Natural killer cell (primary cell): Measurements from ENCODE around the gene RPAIN. TPM values are rescaled to one million over a fixed set of nuclear protein-coding genes. Genes with fewer than 3 reads are reported as not detected.

Source experiments
- ATAC-seq, 3 donors: fragments of 150-1000 bp in 2 of 3; fragments of 200-7000 bp in 1 of 3; cut with Tn5 transposase; 1 replicate in 1 of 3; 2 replicates in 2 of 3; pipeline ENCODE4 v1.10.0; 2021; ENCODE audit warnings: mild to moderate bottlenecking in 2 of 3, moderate library complexity in 2 of 3
- DNase-seq, 2 donors: peaks; one replicate each; pipeline versions ENCODE4 v3.0.0 to v3.0.0-alpha.2; 2013 to 2021; ENCODE audit warnings: mixed read lengths in 1 of 2
- H3K27ac ChIP-seq: one replicate; pipeline ENCODE4 v1.5.1; 2013; ENCODE audit warnings: mild to moderate bottlenecking, low read length
- H3K27me3 ChIP-seq: one replicate; pipeline ENCODE4 v1.6.1; 2013; ENCODE audit warnings: low read length; ENCODE audit not compliant: control insufficient read depth, insufficient read depth
- H3K36me3 ChIP-seq: one replicate; pipeline ENCODE4 v1.6.1; 2013; ENCODE audit warnings: low read length; ENCODE audit not compliant: control insufficient read depth, insufficient read depth
- H3K4me1 ChIP-seq: one replicate; pipeline ENCODE4 v1.6.1; 2013; ENCODE audit warnings: low read length; ENCODE audit not compliant: control insufficient read depth, insufficient read depth
- H3K4me3 ChIP-seq: one replicate; pipeline ENCODE4 v1.5.1; 2013; ENCODE audit warnings: low read length
- H3K9me3 ChIP-seq: one replicate; pipeline ENCODE4 v1.6.1; 2013; ENCODE audit warnings: low read length; ENCODE audit not compliant: control insufficient read depth, insufficient read depth
- H3K27ac Mint-ChIP-seq, 2 donors: one replicate each; pipeline ENCODE4 v1.8.0; 2022; ENCODE audit warnings: mild to moderate bottlenecking in 2 of 2, mixed read lengths in 2 of 2, moderate library complexity in 1 of 2
- H3K27me3 Mint-ChIP-seq, 2 donors: one replicate each; pipeline ENCODE4 v1.8.0; 2022; ENCODE audit warnings: low read depth in 2 of 2, mixed read lengths in 2 of 2
- H3K36me3 Mint-ChIP-seq: one replicate; pipeline ENCODE4 v1.8.0; 2022; ENCODE audit warnings: mixed read lengths
- H3K4me1 Mint-ChIP-seq, 2 donors: one replicate each; pipeline ENCODE4 v1.8.0; 2022; ENCODE audit warnings: mixed read lengths in 2 of 2
- H3K4me3 Mint-ChIP-seq: one replicate; pipeline ENCODE4 v1.8.0; 2022; ENCODE audit warnings: mild to moderate bottlenecking, moderate library complexity, mixed read lengths
- H3K9me3 Mint-ChIP-seq, 2 donors: one replicate each; pipeline ENCODE4 v1.8.0; 2022; ENCODE audit warnings: mixed read lengths in 2 of 2
- WGBS: methylation state at CpG from one replicate; pipeline ENCODE4 v1.1.7; 2013; ENCODE audit warnings: missing lambda C conversion rate; ENCODE audit not compliant: insufficient coverage; 5-methylcytosine and 5-hydroxymethylcytosine counted together
- intact Hi-C: fragments of 100-400 bp; cut with micrococcal nuclease; formaldehyde crosslinking; loops from one replicate; pipeline ENCODE4 v1.14.2; 2022
- total RNA-seq, 4 donors: library from RNA; stranded (reverse); fragments of 120-200 nt in 1 of 4; gene quantifications; one replicate each; pipeline versions ENCODE4 v1.2.3 to v1.2.4, GENCODE V29; 2013 to 2022
- TF ChIP-seq, protein P1 (sequence below): fragments of 200-600 bp; IDR thresholded peaks from one replicate; pipeline ENCODE4 v1.8.0; 2022; ENCODE audit warnings: antibody characterized with exemption

The RPAIN gene
- total RNA-seq, 3 donors from 2014 or later (not counting 1 experiment from before 2014, with no cell fraction given), result 61.8 to 87.7 (median 74.4) TPM

DNA sequence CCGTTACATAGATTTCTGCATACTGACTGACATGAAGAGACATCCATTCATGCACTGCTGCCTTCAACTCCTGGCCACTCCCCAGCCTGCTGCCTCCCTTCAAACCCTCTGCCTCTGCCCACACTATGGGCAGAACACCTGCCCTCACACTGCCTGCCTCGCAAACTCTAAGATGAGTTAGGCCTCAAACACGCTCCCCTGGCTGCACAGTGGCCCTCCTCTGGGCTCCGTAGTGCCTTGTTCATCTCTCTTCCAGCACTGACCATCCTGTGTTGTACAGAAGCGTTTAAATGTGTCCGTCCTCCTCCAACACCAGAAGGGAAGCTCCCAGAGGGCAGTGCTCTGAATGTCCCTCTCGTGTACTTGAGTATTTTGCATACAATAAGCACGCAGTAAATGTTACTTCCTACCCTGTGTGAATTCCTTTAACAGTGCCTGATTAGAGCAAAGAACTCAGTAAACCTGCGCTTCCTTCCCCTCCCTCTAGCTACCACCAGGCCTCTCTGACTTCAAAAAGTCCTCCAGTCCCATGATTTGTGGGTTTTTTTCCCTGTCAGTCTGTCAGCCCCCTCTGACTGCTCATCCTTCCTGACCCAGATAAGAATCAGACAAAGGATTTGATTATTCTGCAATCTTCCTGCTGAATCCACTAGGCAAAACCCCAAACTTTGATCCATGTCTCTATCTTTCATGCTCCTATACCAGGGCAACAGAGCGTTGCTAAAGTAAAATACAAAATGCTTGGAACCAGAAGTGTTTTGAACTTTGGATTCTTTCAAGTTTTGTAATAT is 44.9 kb downstream of the RPAIN start:
- no peaks in the 10 kb centered on the region for H3K36me3 Mint-ChIP-seq
- Histone ChIP-seq H3K27me3 (no peaks in the 10 kb centered on the region), H3K4me1 (peaks cover 22% of the 10 kb centered on the region), H3K27ac (no peak overlapping the region), H3K4me3 (no peak overlapping the region), H3K9me3 (no peaks in the 10 kb centered on the region), H3K36me3 (peaks cover 3% of the 10 kb centered on the region)
- H3K27ac Mint-ChIP-seq, result peak overlapping the region in 1 of 2 donors; percentile 2
- H3K4me3 Mint-ChIP-seq, result no peak overlapping the region
- ATAC-seq, result no peak
- H3K4me1 Mint-ChIP-seq, result peaks cover 30 to 38% of the 10 kb centered on the region in 2 donors
- no peaks in the 10 kb centered on the region for H3K27me3 Mint-ChIP-seq
- no peak for DNase-seq
- no peaks in the 10 kb centered on the region for H3K9me3 Mint-ChIP-seq
- intact Hi-C loops, result no loop called here
- WGBS, result 93% methylated on average over 9 of the region's 10 CpGs
- TF ChIP-seq, protein P1, sequence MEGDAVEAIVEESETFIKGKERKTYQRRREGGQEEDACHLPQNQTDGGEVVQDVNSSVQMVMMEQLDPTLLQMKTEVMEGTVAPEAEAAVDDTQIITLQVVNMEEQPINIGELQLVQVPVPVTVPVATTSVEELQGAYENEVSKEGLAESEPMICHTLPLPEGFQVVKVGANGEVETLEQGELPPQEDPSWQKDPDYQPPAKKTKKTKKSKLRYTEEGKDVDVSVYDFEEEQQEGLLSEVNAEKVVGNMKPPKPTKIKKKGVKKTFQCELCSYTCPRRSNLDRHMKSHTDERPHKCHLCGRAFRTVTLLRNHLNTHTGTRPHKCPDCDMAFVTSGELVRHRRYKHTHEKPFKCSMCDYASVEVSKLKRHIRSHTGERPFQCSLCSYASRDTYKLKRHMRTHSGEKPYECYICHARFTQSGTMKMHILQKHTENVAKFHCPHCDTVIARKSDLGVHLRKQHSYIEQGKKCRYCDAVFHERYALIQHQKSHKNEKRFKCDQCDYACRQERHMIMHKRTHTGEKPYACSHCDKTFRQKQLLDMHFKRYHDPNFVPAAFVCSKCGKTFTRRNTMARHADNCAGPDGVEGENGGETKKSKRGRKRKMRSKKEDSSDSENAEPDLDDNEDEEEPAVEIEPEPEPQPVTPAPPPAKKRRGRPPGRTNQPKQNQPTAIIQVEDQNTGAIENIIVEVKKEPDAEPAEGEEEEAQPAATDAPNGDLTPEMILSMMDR, result no peak

DNA sequence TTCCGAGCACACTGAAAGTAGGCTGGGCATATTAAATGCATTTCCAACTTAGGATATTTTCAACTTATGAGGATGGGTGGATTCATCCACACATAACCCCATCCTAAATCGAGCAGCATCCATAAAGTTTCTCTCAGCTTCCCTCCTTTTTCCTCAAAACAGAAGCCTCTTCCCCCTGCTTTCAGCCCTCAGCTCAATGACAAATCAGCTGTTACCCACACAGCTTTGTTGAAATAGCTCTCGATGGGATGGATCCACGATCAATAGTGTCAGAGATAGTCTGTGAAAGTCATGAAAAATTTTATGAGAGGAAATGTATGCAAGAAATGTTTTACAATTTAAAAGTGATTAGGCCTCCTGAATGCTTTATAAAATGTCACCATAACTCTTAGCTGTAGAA is 46.3 kb downstream of the RPAIN start:
- no peak overlapping the region for H3K4me3 ChIP-seq
- Mint-ChIP-seq H3K27me3 (no peaks in the 10 kb centered on the region), H3K9me3 (no peaks in the 10 kb centered on the region), H3K4me3 (no peak overlapping the region), H3K4me1 (peaks cover 30 to 38% of the 10 kb centered on the region in 2 donors), H3K36me3 (no peaks in the 10 kb centered on the region), H3K27ac (peak overlapping the region in 1 of 2 donors; percentile 33)
- no peaks in the 10 kb centered on the region for H3K36me3 ChIP-seq
- no peak for ATAC-seq
- no peak for DNase-seq
- WGBS, result 93% methylated on average over 3 of the region's 4 CpGs
- no peak overlapping the region for H3K27ac ChIP-seq
- TF ChIP-seq, protein P1, result no peak
- no peaks in the 10 kb centered on the region for H3K9me3 ChIP-seq
- no peaks in the 10 kb centered on the region for H3K27me3 ChIP-seq
- intact Hi-C loops, result no loop called here
- H3K4me1 ChIP-seq, result peaks cover 22% of the 10 kb centered on the region

DNA sequence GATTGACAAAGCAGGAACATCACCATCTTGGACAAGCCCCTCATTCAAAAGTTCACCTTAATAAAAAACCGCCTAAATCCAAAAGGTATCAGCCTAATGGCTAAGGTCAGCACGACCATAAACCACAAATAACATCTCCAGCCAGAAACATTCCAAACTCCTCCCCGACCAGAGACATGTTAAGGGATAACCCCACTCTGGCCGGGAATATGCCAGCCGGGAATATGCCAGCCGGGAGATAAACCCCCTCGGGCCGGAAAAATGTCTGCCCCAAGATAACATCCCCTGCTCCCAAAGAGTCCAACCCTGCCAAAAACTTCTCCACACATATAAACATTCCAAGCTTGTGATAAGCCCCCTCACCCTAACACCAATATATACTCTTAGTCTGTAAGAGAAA is 47.4 kb downstream of the RPAIN start:
- Mint-ChIP-seq H3K4me3 (peak overlapping the region; percentile 51), H3K9me3 (no peaks in the 10 kb centered on the region)
- H3K4me1 ChIP-seq, result peaks cover 22% of the 10 kb centered on the region

More for the DNA sequence above, 47.4 kb downstream of the RPAIN start:
- no peak for ATAC-seq
- H3K9me3 ChIP-seq, result no peaks in the 10 kb centered on the region
- DNase-seq, result no peak
- Mint-ChIP-seq H3K27me3 (no peaks in the 10 kb centered on the region), H3K27ac (peak overlapping the region in 1 of 2 donors; percentile 29), H3K36me3 (no peaks in the 10 kb centered on the region), H3K4me1 (peaks cover 30 to 38% of the 10 kb centered on the region in 2 donors)
- H3K4me3 ChIP-seq, result no peak overlapping the region
- 17% methylated on average over 8 of the region's 8 CpGs for WGBS
- H3K36me3 ChIP-seq, result no peaks in the 10 kb centered on the region
- no peak overlapping the region for H3K27ac ChIP-seq
- H3K27me3 ChIP-seq, result no peaks in the 10 kb centered on the region
- TF ChIP-seq, protein P1, result no peak
- intact Hi-C loops, result no loop called here
